GM21723 (cell line): ENCODE measurements around the gene MRPL27.

ENCODE experiments used
- ATAC-seq: cut with Tn5 transposase; IDR thresholded peaks from one replicate; pipeline ENCODE4 v1.9.1; 2021; ENCODE audit warnings: mild to moderate bottlenecking, moderate library complexity; ENCODE audit not compliant: unreplicated experiment

The MRPL27 gene

GRCh38 chr17:50388728-50389127 is 15.7 kb upstream of the MRPL27 start:
- ATAC-seq = no peak

GRCh38 chr17:50386510-50386909 is 13.5 kb upstream of the MRPL27 start:
- ATAC-seq = no peak

- no peak for ATAC-seq
Measured at GRCh38 chr17:50382931-50383330, 9.9 kb upstream of the MRPL27 start.

GRCh38 chr17:50381920-50382319 is 8.9 kb upstream of the MRPL27 start:
- ATAC-seq = no peak

- no peak for ATAC-seq
Measured at GRCh38 chr17:50381260-50381815, 8.4 kb upstream of the MRPL27 start.

GRCh38 chr17:50380369-50381259 is 7.6 kb upstream of the MRPL27 start:
- ATAC-seq = no peak

GRCh38 chr17:50379351-50380132 is 6.6 kb upstream of the MRPL27 start:
- no peak for ATAC-seq

- ATAC-seq = no peak
Measured at GRCh38 chr17:50375858-50376538, 3.0 kb upstream of the MRPL27 start.

GRCh38 chr17:50373705-50374104 is 721 bp upstream of the MRPL27 start:
- no peak for ATAC-seq

- no peak for ATAC-seq
Measured at GRCh38 chr17:50372222-50372757, 694 bp downstream of the MRPL27 start.

- ATAC-seq = no peak
Measured at GRCh38 chr17:50371526-50371925, 1.5 kb downstream of the MRPL27 start.

GRCh38 chr17:50370052-50370451 is 2.9 kb downstream of the MRPL27 start:
- ATAC-seq = no peak

- ATAC-seq = no peak
Measured at GRCh38 chr17:50367401-50367800, 5.6 kb downstream of the MRPL27 start.

- ATAC-seq = no peak
Measured at GRCh38 chr17:50365649-50366393, 7.2 kb downstream of the MRPL27 start.

GRCh38 chr17:50365165-50365564 is 7.8 kb downstream of the MRPL27 start:
- no peak for ATAC-seq

- no peak for ATAC-seq
Measured at GRCh38 chr17:50364715-50365114, 8.3 kb downstream of the MRPL27 start.

GRCh38 chr17:50364061-50364458 is 8.9 kb downstream of the MRPL27 start:
- no peak for ATAC-seq

- no peak for ATAC-seq
Measured at GRCh38 chr17:50363217-50364060, 9.5 kb downstream of the MRPL27 start.

GRCh38 chr17:50362661-50363060 is 10.3 kb downstream of the MRPL27 start:
- no peak for ATAC-seq
